HCT116 (cell line): ENCODE measurements around the gene PSENEN. TPM values are rescaled to one million over a fixed set of nuclear protein-coding genes. Genes with fewer than 3 reads are reported as not detected.

ENCODE experiments used
- ATAC-seq: fragments of 200-7000 bp; cut with Tn5 transposase; 2 replicates; pipeline ENCODE4 v1.9.1; 2020; ENCODE audit warnings: mild to moderate bottlenecking, moderate library complexity
- BruUV-seq: library from RNA; stranded (reverse); fragments of 400-500 nt; replicated peaks from 2 replicates; lab custom pipeline; 2021; lab: Mats Ljungman, UMichigan
- CTCF ChIA-PET: fragments of 300-600 bp; sonication (Branson Sonifier 250); formaldehyde crosslinking; loops from one replicate; lab custom pipeline; 2021; ENCODE audit warnings: antibody characterized with exemption; lab: Charles Lee
- POLR2A ChIA-PET: fragments of 300-600, 350-600 bp; sonication (Branson Sonifier 250); formaldehyde crosslinking; loops from one replicate; lab custom pipeline; 2021; ENCODE audit warnings: antibody characterized with exemption; lab: Charles Lee
- RAD21 ChIA-PET, 2 experiments: fragments of 300-600 bp; sonication (Branson Sonifier 250); formaldehyde crosslinking; loops; one replicate each; lab custom pipeline; 2023; ENCODE audit warnings: low total read pairs in 2 of 2; ENCODE audit not compliant: uncharacterized antibody in 2 of 2, unreplicated experiment in 2 of 2, low non-redundant PET in 1 of 2; lab: Charles Lee
- DNase-seq: peaks from one replicate; pipeline ENCODE4 v3.0.0-alpha.2; 2010; ENCODE audit warnings: low read depth, low spot score
- H2AFZ ChIP-seq: fragments of 200-600 bp; shearing (Covaris generic), sonication (generic); 2 replicates; pipeline ENCODE4 v1.6.1; 2017; ENCODE audit warnings: low read depth, mixed run types, mixed read lengths, antibody characterized with exemption, low read length; ENCODE audit not compliant: poor library complexity, severe bottlenecking
- H3K27ac ChIP-seq: 2 replicates; pipeline ENCODE4 v1.5.1; 2012; ENCODE audit warnings: low read depth, low read length
- H3K27me3 ChIP-seq: fragments of 200-600 bp; sonication (generic); 2 replicates; pipeline ENCODE4 v1.6.1; 2016; ENCODE audit warnings: mixed run types, low read length, mixed read lengths; ENCODE audit not compliant: insufficient read depth
- H3K36me3 ChIP-seq, 2 experiments: fragments of 200-500 bp in 1 of 2; fragments of 200-600 bp in 1 of 2; sonication (Bioruptor generic) in 1 of 2; sonication (generic) in 1 of 2; 2 replicates each; pipeline versions ENCODE4 v1.5.1 to v1.6.1; 2014 to 2016; ENCODE audit warnings: low read length in 2 of 2, inconsistent platforms in 1 of 2, mixed read lengths in 1 of 2, mixed run types in 1 of 2; ENCODE audit not compliant: insufficient read depth in 2 of 2, control insufficient read depth in 1 of 2
- H3K4me1 ChIP-seq, 2 experiments: fragments of 200-600 bp in 1 of 2; sonication (generic) in 1 of 2; 2 replicates each; pipeline versions ENCODE4 v1.5.1 to v1.6.1; 2012 to 2017; ENCODE audit warnings: low read length in 2 of 2, inconsistent platforms in 1 of 2, mild to moderate bottlenecking in 1 of 2, mixed read lengths in 1 of 2, mixed run types in 1 of 2, moderate library complexity in 1 of 2; ENCODE audit not compliant: insufficient read depth in 2 of 2, control insufficient read depth in 1 of 2
- H3K4me2 ChIP-seq: fragments of 200-600 bp; sonication (generic); 2 replicates; pipeline ENCODE4 v1.6.1; 2017; ENCODE audit warnings: mixed run types, low read length, mixed read lengths
- H3K4me3 ChIP-seq, 2 experiments: fragments of 200-600 bp in 1 of 2; sonication (generic) in 1 of 2; replicated peaks in 1 of 2; 2 replicates each; pipeline ENCODE4 v1.5.1; 2011 to 2016; ENCODE audit warnings: low read length in 2 of 2, control low read depth in 1 of 2, low read depth in 1 of 2, mild to moderate bottlenecking in 1 of 2, mixed read lengths in 1 of 2, mixed run types in 1 of 2
- H3K79me2 ChIP-seq: fragments of 200-600 bp; sonication (generic); 2 replicates; pipeline ENCODE4 v1.6.1; 2017; ENCODE audit warnings: mild to moderate bottlenecking, mixed run types, low read length, moderate library complexity, mixed read lengths; ENCODE audit not compliant: insufficient read depth
- H3K9ac ChIP-seq: fragments of 200-600 bp; sonication (generic); 2 replicates; pipeline ENCODE4 v1.6.1; 2016; ENCODE audit warnings: low read length, mixed read lengths
- H3K9me2 ChIP-seq: fragments of 200-600 bp; sonication (generic), shearing (Covaris generic); 2 replicates; pipeline ENCODE4 v1.6.1; 2017; ENCODE audit warnings: mixed run types, mild to moderate bottlenecking, moderate library complexity; ENCODE audit not compliant: insufficient read depth
- H3K9me3 ChIP-seq, 2 experiments: fragments of 200-500 bp in 1 of 2; fragments of 200-600 bp in 1 of 2; sonication (Bioruptor generic) in 1 of 2; sonication (generic) in 1 of 2; 2 replicates each; pipeline ENCODE4 v1.6.1; 2014 to 2017; ENCODE audit warnings: low read length in 2 of 2, mixed read lengths in 2 of 2, inconsistent platforms in 1 of 2, low read depth in 1 of 2, mild to moderate bottlenecking in 1 of 2, mixed run types in 1 of 2, moderate library complexity in 1 of 2; ENCODE audit not compliant: control insufficient read depth in 1 of 2, insufficient read depth in 1 of 2
- H4K20me1 ChIP-seq: fragments of 200-600 bp; sonication (generic), shearing (Covaris generic); 2 replicates; pipeline ENCODE4 v1.6.1; 2017; ENCODE audit warnings: mixed run types, mild to moderate bottlenecking, moderate library complexity; ENCODE audit not compliant: insufficient read depth
- EGR1 ChIP-seq: IDR thresholded peaks from 2 replicates; pipeline ENCODE4 v1.6.1; 2012; ENCODE audit warnings: low read depth
- ELF1 ChIP-seq: IDR thresholded peaks from 2 replicates; pipeline ENCODE4 v1.6.1; 2012; ENCODE audit warnings: low read depth, borderline replicate concordance
- EZH2 ChIP-seq: fragments of 200-600 bp; sonication (generic); IDR thresholded peaks from 2 replicates; pipeline ENCODE4 v1.6.1; 2017; ENCODE audit warnings: antibody characterized with exemption, mixed run types
- EZH2phosphoT487 ChIP-seq: fragments of 200-600 bp; IDR thresholded peaks from 2 replicates; pipeline ENCODE4 v1.6.1; 2018; ENCODE audit warnings: antibody characterized with exemption, borderline replicate concordance
- FOSL1 ChIP-seq: IDR thresholded peaks from 2 replicates; pipeline ENCODE4 v1.6.1; 2012; ENCODE audit warnings: low read depth
- JUND ChIP-seq: IDR thresholded peaks from 2 replicates; pipeline ENCODE4 v1.6.1; 2012
- POLR2A ChIP-seq: IDR thresholded peaks from 2 replicates; pipeline ENCODE4 v1.7.0; 2011; ENCODE audit warnings: borderline replicate concordance; ENCODE audit not compliant: insufficient read depth, insufficient read length; ENCODE audit errors: extremely low read depth
- POLR2AphosphoS5 ChIP-seq: IDR thresholded peaks from 2 replicates; pipeline ENCODE4 v1.6.1; 2011; ENCODE audit warnings: mild to moderate bottlenecking, low read depth, low read length, moderate library complexity
- RAD21 ChIP-seq: IDR thresholded peaks from 2 replicates; pipeline ENCODE4 v1.6.1; 2012; ENCODE audit warnings: low read depth, mild to moderate bottlenecking
- SIN3A ChIP-seq: IDR thresholded peaks from 2 replicates; pipeline ENCODE4 v1.6.1; 2012; ENCODE audit warnings: low read depth
- SP1 ChIP-seq: IDR thresholded peaks from 2 replicates; pipeline ENCODE4 v1.6.1; 2012; ENCODE audit warnings: low read depth
- SRF ChIP-seq: IDR thresholded peaks from 2 replicates; pipeline ENCODE4 v1.6.1; 2012; ENCODE audit warnings: low read depth
- YY1 ChIP-seq: IDR thresholded peaks from 2 replicates; pipeline ENCODE4 v1.6.1; 2011; ENCODE audit warnings: low read length, low read depth, moderate library complexity, mild to moderate bottlenecking; ENCODE audit not compliant: insufficient replicate concordance; ENCODE audit errors: extremely low read depth
- ZFX ChIP-seq: fragments of 450-650 bp; IDR thresholded peaks from 2 replicates; pipeline ENCODE4 v1.6.1; 2017
- ZNF274 ChIP-seq: fragments of 200-500 bp; sonication (Bioruptor generic); IDR thresholded peaks from 2 replicates; pipeline ENCODE4 v1.6.1; 2014; ENCODE audit warnings: mild to moderate bottlenecking, low read depth, low read length, inconsistent platforms
- intact Hi-C: fragments of 100-400 bp; cut with micrococcal nuclease; formaldehyde crosslinking; loops from 2 replicates; pipeline ENCODE4 v1.10.0; 2022
- total RNA-seq: library from RNA; stranded (reverse); gene quantifications from one replicate; pipeline ENCODE4 v1.2.1, GENCODE V29; 2021; ENCODE audit not compliant: unreplicated experiment
- TF ChIP-seq, protein P1 (sequence below): IDR thresholded peaks from 2 replicates; pipeline ENCODE4 v1.6.1; 2012; ENCODE audit warnings: low read depth
- TF ChIP-seq, protein P2 (sequence below), 3 experiments: fragments of 200-600 bp in 1 of 3; sonication (generic) in 1 of 3; IDR thresholded peaks in 2 of 3; conservative IDR thresholded peaks in 1 of 3; 2 replicates each; pipeline ENCODE4 v1.5.1; 2012 to 2017; ENCODE audit warnings: low read depth in 2 of 3, low read length in 2 of 3, antibody characterized with exemption in 1 of 3, borderline replicate concordance in 1 of 3, control low read depth in 1 of 3, mild to moderate bottlenecking in 1 of 3, mixed read lengths in 1 of 3, mixed run types in 1 of 3, moderate library complexity in 1 of 3; ENCODE audit not compliant: insufficient read depth in 1 of 3
- TF ChIP-seq, protein P3 (sequence below): IDR thresholded peaks from 2 replicates; pipeline ENCODE4 v1.6.1; 2011; ENCODE audit warnings: mild to moderate bottlenecking, low read length, moderate library complexity; ENCODE audit not compliant: insufficient replicate concordance; ENCODE audit errors: extremely low read depth

Gene PSENEN
- total RNA-seq, 1 experiment from 2014 or later, result 55.3 TPM

DNA sequence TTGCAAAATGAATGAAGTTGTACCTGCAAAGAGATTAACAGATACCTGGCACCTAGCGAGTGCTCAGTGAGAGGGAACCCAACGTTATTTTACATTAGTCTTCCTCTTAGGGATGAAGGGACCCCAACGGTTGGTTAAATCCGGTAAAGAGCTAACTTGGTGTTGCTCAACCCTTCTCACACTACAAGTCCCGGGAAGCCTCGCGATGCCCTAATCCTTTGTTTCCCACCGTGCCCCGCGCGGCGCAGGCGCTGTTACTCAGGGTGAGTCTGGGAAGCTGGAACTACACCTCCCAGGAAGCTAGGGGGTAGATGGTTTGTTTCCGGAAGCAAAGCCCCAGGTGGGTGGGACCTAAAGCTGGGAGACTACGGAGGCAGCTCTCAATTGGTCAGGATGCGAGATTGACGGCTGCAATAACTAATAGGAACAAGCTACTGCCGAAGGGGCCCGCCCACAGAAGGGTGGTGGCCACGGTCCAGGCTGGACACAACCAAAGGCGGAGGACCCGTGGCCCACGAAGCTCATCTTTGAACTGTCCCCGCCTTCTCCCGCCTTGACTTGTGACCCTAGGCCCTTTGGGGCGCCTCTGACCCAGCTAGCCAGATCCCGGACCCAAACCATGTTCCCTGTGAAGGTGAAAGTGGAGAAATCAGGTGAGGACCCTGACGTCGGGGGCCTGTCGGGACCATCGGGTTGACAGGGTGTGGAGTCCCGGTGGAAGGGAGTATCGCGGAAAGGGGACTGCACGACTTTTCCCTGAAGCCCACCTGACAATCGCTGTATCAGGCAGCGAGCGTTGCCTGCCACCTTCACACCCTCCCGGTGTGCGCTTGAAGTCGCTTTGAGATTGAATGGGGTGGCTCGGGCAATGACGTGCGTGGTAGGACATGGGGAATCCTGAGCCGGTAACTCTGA is 2.9 kb downstream of the PSENEN start, which contains the start of gene LIN37:
LIN37 (plus strand) TSS at position 471 of the 915 bp plus-strand sequence; CDS start at position 620, 149 bp downstream.
- intact Hi-C loops, result no loop called here
- no peak within 1 kb of the TSS for H2AFZ ChIP-seq
- TF ChIP-seq POLR2A, result peak; percentile 71
- TF ChIP-seq YY1, result peak; percentile 31
- peak; percentile 99 for TF ChIP-seq SP1
- TF ChIP-seq, protein P1, sequence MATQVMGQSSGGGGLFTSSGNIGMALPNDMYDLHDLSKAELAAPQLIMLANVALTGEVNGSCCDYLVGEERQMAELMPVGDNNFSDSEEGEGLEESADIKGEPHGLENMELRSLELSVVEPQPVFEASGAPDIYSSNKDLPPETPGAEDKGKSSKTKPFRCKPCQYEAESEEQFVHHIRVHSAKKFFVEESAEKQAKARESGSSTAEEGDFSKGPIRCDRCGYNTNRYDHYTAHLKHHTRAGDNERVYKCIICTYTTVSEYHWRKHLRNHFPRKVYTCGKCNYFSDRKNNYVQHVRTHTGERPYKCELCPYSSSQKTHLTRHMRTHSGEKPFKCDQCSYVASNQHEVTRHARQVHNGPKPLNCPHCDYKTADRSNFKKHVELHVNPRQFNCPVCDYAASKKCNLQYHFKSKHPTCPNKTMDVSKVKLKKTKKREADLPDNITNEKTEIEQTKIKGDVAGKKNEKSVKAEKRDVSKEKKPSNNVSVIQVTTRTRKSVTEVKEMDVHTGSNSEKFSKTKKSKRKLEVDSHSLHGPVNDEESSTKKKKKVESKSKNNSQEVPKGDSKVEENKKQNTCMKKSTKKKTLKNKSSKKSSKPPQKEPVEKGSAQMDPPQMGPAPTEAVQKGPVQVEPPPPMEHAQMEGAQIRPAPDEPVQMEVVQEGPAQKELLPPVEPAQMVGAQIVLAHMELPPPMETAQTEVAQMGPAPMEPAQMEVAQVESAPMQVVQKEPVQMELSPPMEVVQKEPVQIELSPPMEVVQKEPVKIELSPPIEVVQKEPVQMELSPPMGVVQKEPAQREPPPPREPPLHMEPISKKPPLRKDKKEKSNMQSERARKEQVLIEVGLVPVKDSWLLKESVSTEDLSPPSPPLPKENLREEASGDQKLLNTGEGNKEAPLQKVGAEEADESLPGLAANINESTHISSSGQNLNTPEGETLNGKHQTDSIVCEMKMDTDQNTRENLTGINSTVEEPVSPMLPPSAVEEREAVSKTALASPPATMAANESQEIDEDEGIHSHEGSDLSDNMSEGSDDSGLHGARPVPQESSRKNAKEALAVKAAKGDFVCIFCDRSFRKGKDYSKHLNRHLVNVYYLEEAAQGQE, result no peak
- TF ChIP-seq ELF1, result peak; percentile 94; the same call in 1 of the 2 replicates
- no peak for TF ChIP-seq EZH2
- TF ChIP-seq ZFX, result no peak
- TF ChIP-seq, protein P2, sequence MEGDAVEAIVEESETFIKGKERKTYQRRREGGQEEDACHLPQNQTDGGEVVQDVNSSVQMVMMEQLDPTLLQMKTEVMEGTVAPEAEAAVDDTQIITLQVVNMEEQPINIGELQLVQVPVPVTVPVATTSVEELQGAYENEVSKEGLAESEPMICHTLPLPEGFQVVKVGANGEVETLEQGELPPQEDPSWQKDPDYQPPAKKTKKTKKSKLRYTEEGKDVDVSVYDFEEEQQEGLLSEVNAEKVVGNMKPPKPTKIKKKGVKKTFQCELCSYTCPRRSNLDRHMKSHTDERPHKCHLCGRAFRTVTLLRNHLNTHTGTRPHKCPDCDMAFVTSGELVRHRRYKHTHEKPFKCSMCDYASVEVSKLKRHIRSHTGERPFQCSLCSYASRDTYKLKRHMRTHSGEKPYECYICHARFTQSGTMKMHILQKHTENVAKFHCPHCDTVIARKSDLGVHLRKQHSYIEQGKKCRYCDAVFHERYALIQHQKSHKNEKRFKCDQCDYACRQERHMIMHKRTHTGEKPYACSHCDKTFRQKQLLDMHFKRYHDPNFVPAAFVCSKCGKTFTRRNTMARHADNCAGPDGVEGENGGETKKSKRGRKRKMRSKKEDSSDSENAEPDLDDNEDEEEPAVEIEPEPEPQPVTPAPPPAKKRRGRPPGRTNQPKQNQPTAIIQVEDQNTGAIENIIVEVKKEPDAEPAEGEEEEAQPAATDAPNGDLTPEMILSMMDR (IDR thresholded peaks at IDR 0.05 in 2 of 3, conservative IDR thresholded peaks at IDR 0.05 in 1 of 3; ENCODE audit: borderline replicate concordance in 1 of 3, insufficient read depth in 1 of 3, low read depth in 2 of 3, low read length in 2 of 3), result no peak
- TF ChIP-seq JUND, result no peak
- peak; percentile 33; the same call in 1 of the 2 replicates for TF ChIP-seq EGR1
- no peak for TF ChIP-seq EZH2phosphoT487
- TF ChIP-seq POLR2AphosphoS5, result peak; percentile 92
- no peak for TF ChIP-seq RAD21
- TF ChIP-seq, protein P3, sequence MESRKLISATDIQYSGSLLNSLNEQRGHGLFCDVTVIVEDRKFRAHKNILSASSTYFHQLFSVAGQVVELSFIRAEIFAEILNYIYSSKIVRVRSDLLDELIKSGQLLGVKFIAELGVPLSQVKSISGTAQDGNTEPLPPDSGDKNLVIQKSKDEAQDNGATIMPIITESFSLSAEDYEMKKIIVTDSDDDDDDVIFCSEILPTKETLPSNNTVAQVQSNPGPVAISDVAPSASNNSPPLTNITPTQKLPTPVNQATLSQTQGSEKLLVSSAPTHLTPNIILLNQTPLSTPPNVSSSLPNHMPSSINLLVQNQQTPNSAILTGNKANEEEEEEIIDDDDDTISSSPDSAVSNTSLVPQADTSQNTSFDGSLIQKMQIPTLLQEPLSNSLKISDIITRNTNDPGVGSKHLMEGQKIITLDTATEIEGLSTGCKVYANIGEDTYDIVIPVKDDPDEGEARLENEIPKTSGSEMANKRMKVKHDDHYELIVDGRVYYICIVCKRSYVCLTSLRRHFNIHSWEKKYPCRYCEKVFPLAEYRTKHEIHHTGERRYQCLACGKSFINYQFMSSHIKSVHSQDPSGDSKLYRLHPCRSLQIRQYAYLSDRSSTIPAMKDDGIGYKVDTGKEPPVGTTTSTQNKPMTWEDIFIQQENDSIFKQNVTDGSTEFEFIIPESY, result peak; percentile 94
- TF ChIP-seq FOSL1, result no peak
- TF ChIP-seq ZNF274, result no peak
- no peak for TF ChIP-seq SIN3A
- no peak; the same call in 1 of the 2 replicates for TF ChIP-seq SRF

More for the DNA sequence above, 2.9 kb downstream of the PSENEN start, which contains the start of gene LIN37:
- no peaks in the 10 kb centered on the region for H3K9me3 ChIP-seq
- POLR2A ChIA-PET, result interaction anchor here (0.6 to 2.1 kb wide), 17 partner anchors 8 to 239 kb away, joined by 3 to 20 read pairs (median 4); partner anchors contain the start of genes COX6B1, HSPB6 and PROSER3
- peak within 1 kb of the TSS; percentile 54 for H3K27ac ChIP-seq
- peaks cover 19% of the 10 kb centered on the region for H3K79me2 ChIP-seq
- H3K4me1 ChIP-seq, result peaks cover 20 to 29% of the 10 kb centered on the region in 2 experiments
- ATAC-seq (peak; percentile 81), DNase-seq (peak; percentile 99)
- H4K20me1 ChIP-seq, result no peaks in the 10 kb centered on the region
- peak within 1 kb of the TSS; percentile 90 for H3K4me2 ChIP-seq
- BruUV-seq, result TSS peak; percentile 24
- CTCF ChIA-PET, result interaction anchor here (0.6 to 1.3 kb wide), 5 partner anchors 9 to 200 kb away, joined by 3 to 5 read pairs (median 3); partner anchors contain the start of gene PROSER3
- RAD21 ChIA-PET, result interaction anchor here in 1 of 2 experiments (0.6 to 0.9 kb wide), 2 partner anchors 8 to 9 kb away, joined by 3 to 6 read pairs; no protein-coding TSS in a partner anchor
- H3K9me2 ChIP-seq, result no peaks in the 10 kb centered on the region
- peak within 1 kb of the TSS; percentile 77 for H3K9ac ChIP-seq
- peak within 1 kb of the TSS; percentile 86 to 87 for H3K4me3 ChIP-seq
- H3K36me3 ChIP-seq, result no peaks in the 10 kb centered on the region; a peak in 2 of 4 replicates
- H3K27me3 ChIP-seq, result no peaks in the 10 kb centered on the region
